BJ (cell line): ENCODE data around the gene HIVEP1. TPM values are rescaled to one million over a fixed set of nuclear protein-coding genes. Genes with fewer than 3 reads are reported as not detected.

ENCODE experiments used
- CTCF ChIA-PET: fragments of 350-600 bp; formaldehyde crosslinking; extraction: SDS; loops from one replicate; lab custom pipeline; 2021; ENCODE audit warnings: antibody characterized with exemption, inconsistent platforms; lab: Yijun Ruan, JAX
- POLR2A ChIA-PET: fragments of 300-600 bp; sonication (Branson Sonifier 250); formaldehyde crosslinking; extraction: SDS; loops from one replicate; lab custom pipeline; 2021; ENCODE audit warnings: antibody characterized with exemption; lab: Charles Lee
- DNase-seq: peaks from one replicate; pipeline ENCODE4 v3.0.0-alpha.2; 2011; ENCODE audit warnings: low read depth
- H3K27me3 ChIP-seq: 2 replicates; pipeline ENCODE4 v1.6.0; 2011; ENCODE audit warnings: low read length; ENCODE audit not compliant: control insufficient read depth, insufficient read depth
- H3K36me3 ChIP-seq: 2 replicates; pipeline ENCODE4 v1.5.1; 2011; ENCODE audit warnings: low read length; ENCODE audit not compliant: control insufficient read depth, insufficient read depth
- H3K4me3 ChIP-seq: 2 replicates; pipeline ENCODE4 v1.5.1; 2011; ENCODE audit warnings: low read depth, mild to moderate bottlenecking, control low read depth, low read length
- CTCF ChIP-seq: IDR thresholded peaks from 2 replicates; pipeline ENCODE4 v1.5.1; 2011; ENCODE audit warnings: low read depth, mild to moderate bottlenecking, control low read depth, inconsistent platforms, low read length, moderate library complexity; ENCODE audit not compliant: insufficient read depth
- polyA plus RNA-seq: library from polyadenylated mRNA; depleted of rRNA; stranded (reverse); fragments of >200 nt; gene quantifications from 2 replicates; pipeline ENCODE4 v1.2.3, GENCODE V29; 2011

The HIVEP1 gene
- polyA plus RNA-seq, 1 experiment, result 17.1 TPM

- H3K4me3 ChIP-seq, result no peak overlapping the region
- DNase-seq, result no peak
- ChIA-PET CTCF (no interaction called here), POLR2A (no interaction called here)
- TF ChIP-seq CTCF, result no peak
- H3K27me3 ChIP-seq, result no peaks in the 10 kb centered on the region
- H3K36me3 ChIP-seq, result peaks cover 5% of the 10 kb centered on the region
These were observed 113.9 kb downstream of the HIVEP1 start for GRCh38 chr6:12126051-12126450.

- DNase-seq, result no peak
- no peaks in the 10 kb centered on the region for H3K36me3 ChIP-seq
- ChIA-PET CTCF (no interaction called here), POLR2A (no interaction called here)
- H3K27me3 ChIP-seq, result no peaks in the 10 kb centered on the region
- no peak for TF ChIP-seq CTCF
- H3K4me3 ChIP-seq, result no peak overlapping the region
These were observed 117.4 kb downstream of the HIVEP1 start for GRCh38 chr6:12129523-12129922.

GRCh38 chr6:12132351-12133222 is 120.5 kb downstream of the HIVEP1 start:
- ChIA-PET CTCF (interaction anchor here (0.5 to 1.4 kb wide), 3 partner anchors 15 to 513 kb away, joined by 3 read pairs; no protein-coding TSS in a partner anchor), POLR2A (no interaction called here)
- no peaks in the 10 kb centered on the region for H3K36me3 ChIP-seq
- no peaks in the 10 kb centered on the region for H3K27me3 ChIP-seq
- TF ChIP-seq CTCF, result no peak
- H3K4me3 ChIP-seq, result no peak overlapping the region
- DNase-seq, result no peak

GRCh38 chr6:12134581-12134980 is 122.5 kb downstream of the HIVEP1 start:
- TF ChIP-seq CTCF, result no peak
- no peak overlapping the region for H3K4me3 ChIP-seq
- no peaks in the 10 kb centered on the region for H3K27me3 ChIP-seq
- DNase-seq, result no peak
- ChIA-PET POLR2A (no interaction called here), CTCF (interaction anchor here (0.7 to 1.1 kb wide), 2 partner anchors 11 to 463 kb away, joined by 3 read pairs; no protein-coding TSS in a partner anchor)
- peaks cover 3% of the 10 kb centered on the region for H3K36me3 ChIP-seq

GRCh38 chr6:12134991-12135390 is 122.9 kb downstream of the HIVEP1 start:
- Histone ChIP-seq H3K36me3 (peaks cover 5% of the 10 kb centered on the region), H3K4me3 (no peak overlapping the region), H3K27me3 (no peaks in the 10 kb centered on the region)
- no peak for TF ChIP-seq CTCF
- ChIA-PET CTCF (interaction anchor here (0.7 kb wide), 1 partner anchor 464 kb away, joined by 3 read pairs; no protein-coding TSS in a partner anchor), POLR2A (no interaction called here)
- DNase-seq, result no peak
